HEK293 (cell line): Measurements from ENCODE around the gene CYB561D2.
A peak's percentile ranks its signal among the peaks of the same experiment; 100 is the strongest.

Source experiments
- BCL11B ChIP-seq: fragments of 450-650 bp; formaldehyde crosslinking; IDR thresholded peaks from 2 replicates; pipeline ENCODE4 v1.5.1; 2016; ENCODE audit warnings: low read depth, missing biosample characterization, missing genetic modification characterization
- EGR2 ChIP-seq: fragments of 450-650 bp; formaldehyde crosslinking; IDR thresholded peaks from 2 replicates; pipeline ENCODE4 v1.5.1; 2016; ENCODE audit warnings: low read depth, missing biosample characterization, missing genetic modification characterization
- GFI1B ChIP-seq: fragments of 450-650 bp; formaldehyde crosslinking; IDR thresholded peaks from 2 replicates; pipeline ENCODE4 v1.5.1; 2016; ENCODE audit warnings: missing biosample characterization, missing genetic modification characterization
- GLI2 ChIP-seq: fragments of 450-650 bp; formaldehyde crosslinking; IDR thresholded peaks from 2 replicates; pipeline ENCODE4; 2017; ENCODE audit warnings: missing biosample characterization, missing genetic modification characterization, low read depth, borderline replicate concordance
- GLIS2 ChIP-seq: fragments of 450-650 bp; formaldehyde crosslinking; IDR thresholded peaks from 2 replicates; pipeline ENCODE4 v1.5.1; 2016; ENCODE audit warnings: missing biosample characterization, missing genetic modification characterization
- KLF7 ChIP-seq: fragments of 450-650 bp; formaldehyde crosslinking; IDR thresholded peaks from 2 replicates; pipeline ENCODE4 v1.5.1; 2016; ENCODE audit warnings: missing biosample characterization, missing genetic modification characterization, borderline replicate concordance
- KLF9 ChIP-seq: fragments of 450-650 bp; formaldehyde crosslinking; IDR thresholded peaks from 2 replicates; pipeline ENCODE4 v1.5.1; 2016; ENCODE audit warnings: missing biosample characterization, missing genetic modification characterization, low read depth
- OSR2 ChIP-seq: fragments of 450-650 bp; formaldehyde crosslinking; IDR thresholded peaks from 2 replicates; pipeline ENCODE4 v1.5.1; 2016; ENCODE audit warnings: missing biosample characterization, missing genetic modification characterization
- PATZ1 ChIP-seq: fragments of 450-650 bp; formaldehyde crosslinking; IDR thresholded peaks from 2 replicates; pipeline ENCODE4 v1.5.1; 2016; ENCODE audit warnings: missing biosample characterization, missing genetic modification characterization
- RBAK ChIP-seq: fragments of 450-650 bp; formaldehyde crosslinking; IDR thresholded peaks from 2 replicates; pipeline ENCODE4 v1.5.1; 2016; ENCODE audit warnings: missing biosample characterization, missing genetic modification characterization
- REPIN1 ChIP-seq: fragments of 450-650 bp; formaldehyde crosslinking; IDR thresholded peaks from 2 replicates; pipeline ENCODE4 v1.5.1; 2017; ENCODE audit warnings: missing biosample characterization, missing genetic modification characterization, low read depth
- SCRT1 ChIP-seq: fragments of 450-650 bp; formaldehyde crosslinking; IDR thresholded peaks from 2 replicates; pipeline ENCODE4 v1.5.1; 2016; ENCODE audit warnings: missing biosample characterization, missing genetic modification characterization, borderline replicate concordance
- SP7 ChIP-seq: fragments of 450-650 bp; formaldehyde crosslinking; IDR thresholded peaks from 2 replicates; pipeline ENCODE4 v1.5.1; 2016; ENCODE audit warnings: missing biosample characterization, missing genetic modification characterization
- TRIM28 ChIP-seq: IDR thresholded peaks from 2 replicates; pipeline ENCODE4 v1.6.1; 2011; ENCODE audit warnings: low read length, control low read depth, borderline replicate concordance
- WT1 ChIP-seq: fragments of 450-650 bp; formaldehyde crosslinking; IDR thresholded peaks from 2 replicates; pipeline ENCODE4 v1.5.1; 2016; ENCODE audit warnings: missing biosample characterization, missing genetic modification characterization
- ZBTB8A ChIP-seq: fragments of 450-650 bp; formaldehyde crosslinking; IDR thresholded peaks from 2 replicates; pipeline ENCODE4 v1.5.1; 2016; ENCODE audit warnings: missing biosample characterization, missing genetic modification characterization
- ZFP37 ChIP-seq: fragments of 450-650 bp; formaldehyde crosslinking; IDR thresholded peaks from 2 replicates; pipeline ENCODE4 v1.5.1; 2016; ENCODE audit warnings: missing biosample characterization, missing genetic modification characterization
- ZNF10 ChIP-seq: fragments of 450-650 bp; formaldehyde crosslinking; IDR thresholded peaks from 2 replicates; pipeline ENCODE4 v1.5.1; 2017; ENCODE audit warnings: missing biosample characterization, missing genetic modification characterization
- ZNF146 ChIP-seq: fragments of 450-650 bp; formaldehyde crosslinking; IDR thresholded peaks from 2 replicates; pipeline ENCODE4 v1.5.1; 2016; ENCODE audit warnings: missing biosample characterization, missing genetic modification characterization
- ZNF169 ChIP-seq: fragments of 450-650 bp; formaldehyde crosslinking; IDR thresholded peaks from 2 replicates; pipeline ENCODE4 v1.5.1; 2016; ENCODE audit warnings: missing biosample characterization, missing genetic modification characterization
- ZNF202 ChIP-seq: fragments of 450-650 bp; formaldehyde crosslinking; IDR thresholded peaks from 2 replicates; pipeline ENCODE4 v1.5.1; 2016; ENCODE audit warnings: missing biosample characterization, missing genetic modification characterization, borderline replicate concordance
- ZNF239 ChIP-seq: fragments of 450-650 bp; formaldehyde crosslinking; IDR thresholded peaks from 2 replicates; pipeline ENCODE4 v1.5.1; 2016; ENCODE audit warnings: missing biosample characterization, missing genetic modification characterization
- ZNF423 ChIP-seq: fragments of 450-650 bp; formaldehyde crosslinking; IDR thresholded peaks from 2 replicates; pipeline ENCODE4 v1.5.1; 2016; ENCODE audit warnings: missing biosample characterization, missing genetic modification characterization
- ZNF510 ChIP-seq: fragments of 450-650 bp; formaldehyde crosslinking; IDR thresholded peaks from 2 replicates; pipeline ENCODE4 v1.5.1; 2018; ENCODE audit warnings: mild to moderate bottlenecking, missing genetic modification characterization, missing biosample characterization; ENCODE audit not compliant: insufficient replicate concordance
- ZNF561 ChIP-seq: fragments of 450-650 bp; IDR thresholded peaks from 2 replicates; pipeline ENCODE4 v1.5.1; 2018; ENCODE audit warnings: missing biosample characterization, missing genetic modification characterization, borderline replicate concordance
- ZNF639 ChIP-seq: fragments of 450-650 bp; formaldehyde crosslinking; IDR thresholded peaks from 2 replicates; pipeline ENCODE4 v1.5.1; 2016; ENCODE audit warnings: missing biosample characterization, missing genetic modification characterization
- ZNF670 ChIP-seq: fragments of 450-650 bp; formaldehyde crosslinking; IDR thresholded peaks from 2 replicates; pipeline ENCODE4 v1.5.1; 2016; ENCODE audit warnings: missing biosample characterization, missing genetic modification characterization, low read depth
- ZNF701 ChIP-seq: fragments of 450-650 bp; formaldehyde crosslinking; IDR thresholded peaks from 2 replicates; pipeline ENCODE4 v1.5.1; 2016; ENCODE audit warnings: missing biosample characterization, missing genetic modification characterization
- ZNF785 ChIP-seq: fragments of 450-650 bp; formaldehyde crosslinking; IDR thresholded peaks from 2 replicates; pipeline ENCODE4 v1.5.1; 2016; ENCODE audit warnings: missing biosample characterization, missing genetic modification characterization
- ZXDB ChIP-seq: fragments of 450-650 bp; formaldehyde crosslinking; IDR thresholded peaks from 2 replicates; pipeline ENCODE4 v1.5.1; 2016; ENCODE audit warnings: missing biosample characterization, missing genetic modification characterization
- TF ChIP-seq, protein P1 (sequence below): IDR thresholded peaks from 2 replicates; pipeline ENCODE4 v1.6.1; 2011; ENCODE audit warnings: mild to moderate bottlenecking, low read depth, low read length, borderline replicate concordance
- TF ChIP-seq, protein P2 (sequence below): fragments of 450-650 bp; formaldehyde crosslinking; IDR thresholded peaks from 2 replicates; pipeline ENCODE4 v1.5.1; 2016; ENCODE audit warnings: missing biosample characterization, missing genetic modification characterization
- TF ChIP-seq, protein P3 (sequence below): fragments of 450-650 bp; formaldehyde crosslinking; optimal IDR thresholded peaks from 2 replicates; pipeline ENCODE3; 2016; ENCODE audit warnings: missing biosample characterization, mild to moderate bottlenecking, missing genetic modification characterization
- TF ChIP-seq, protein P4 (sequence below): fragments of 450-650 bp; formaldehyde crosslinking; IDR thresholded peaks from 2 replicates; pipeline ENCODE4 v1.5.1; 2016; ENCODE audit warnings: missing biosample characterization, missing genetic modification characterization, borderline replicate concordance

The CYB561D2 gene

DNA sequence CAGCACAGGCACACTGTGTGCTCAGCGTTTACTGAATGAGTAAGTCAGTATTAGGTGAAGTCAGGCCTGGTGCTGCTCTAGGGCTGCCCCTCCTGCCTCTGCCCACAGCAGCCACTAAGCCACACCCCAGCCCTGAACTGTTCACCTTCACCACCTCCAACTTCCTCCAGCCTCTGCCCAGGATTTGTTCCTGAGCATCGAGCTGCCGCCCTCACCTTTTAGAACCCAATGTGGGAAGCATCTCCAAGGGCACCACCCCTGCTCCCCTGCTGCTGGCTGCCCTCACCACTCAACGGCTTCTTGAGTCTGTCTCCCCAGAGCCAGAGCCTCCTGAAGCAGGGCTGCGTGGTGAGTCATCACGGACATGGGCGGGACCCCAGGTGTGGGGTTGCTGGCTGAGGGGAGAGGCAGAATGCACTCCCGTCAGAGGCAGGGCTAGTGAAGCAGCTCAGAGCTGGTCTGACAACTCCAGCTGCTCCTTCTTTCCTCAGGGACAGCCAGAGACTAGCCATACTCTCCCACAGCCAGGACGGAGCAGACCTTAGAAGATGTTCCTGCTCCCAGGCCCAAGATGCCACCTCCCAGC, 33.9 kb upstream of the CYB561D2 start (continued):
- TF ChIP-seq, protein P1, sequence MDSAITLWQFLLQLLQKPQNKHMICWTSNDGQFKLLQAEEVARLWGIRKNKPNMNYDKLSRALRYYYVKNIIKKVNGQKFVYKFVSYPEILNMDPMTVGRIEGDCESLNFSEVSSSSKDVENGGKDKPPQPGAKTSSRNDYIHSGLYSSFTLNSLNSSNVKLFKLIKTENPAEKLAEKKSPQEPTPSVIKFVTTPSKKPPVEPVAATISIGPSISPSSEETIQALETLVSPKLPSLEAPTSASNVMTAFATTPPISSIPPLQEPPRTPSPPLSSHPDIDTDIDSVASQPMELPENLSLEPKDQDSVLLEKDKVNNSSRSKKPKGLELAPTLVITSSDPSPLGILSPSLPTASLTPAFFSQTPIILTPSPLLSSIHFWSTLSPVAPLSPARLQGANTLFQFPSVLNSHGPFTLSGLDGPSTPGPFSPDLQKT = no peak
- peak; percentile 62; the same call in 1 of the 2 replicates for TF ChIP-seq ZNF10 (tag by site-specific recombination)
- TF ChIP-seq ZNF785 (tag by site-specific recombination) = no peak
- TF ChIP-seq WT1 (tag by site-specific recombination) = no peak
- no peak for TF ChIP-seq ZFP37 (tag by site-specific recombination)
- peak; percentile 70 for TF ChIP-seq KLF9 (tag by site-specific recombination)
- TF ChIP-seq ZXDB (tag by site-specific recombination) = no peak; the same call in 1 of the 2 replicates
- TF ChIP-seq RBAK = no peak
- TF ChIP-seq SP7 (tag by site-specific recombination) = peak; percentile 75
- TF ChIP-seq SCRT1 (tag by site-specific recombination) = no peak
- TF ChIP-seq ZNF561 (tag by site-specific recombination) = no peak
- no peak for TF ChIP-seq TRIM28
- TF ChIP-seq, protein P2, sequence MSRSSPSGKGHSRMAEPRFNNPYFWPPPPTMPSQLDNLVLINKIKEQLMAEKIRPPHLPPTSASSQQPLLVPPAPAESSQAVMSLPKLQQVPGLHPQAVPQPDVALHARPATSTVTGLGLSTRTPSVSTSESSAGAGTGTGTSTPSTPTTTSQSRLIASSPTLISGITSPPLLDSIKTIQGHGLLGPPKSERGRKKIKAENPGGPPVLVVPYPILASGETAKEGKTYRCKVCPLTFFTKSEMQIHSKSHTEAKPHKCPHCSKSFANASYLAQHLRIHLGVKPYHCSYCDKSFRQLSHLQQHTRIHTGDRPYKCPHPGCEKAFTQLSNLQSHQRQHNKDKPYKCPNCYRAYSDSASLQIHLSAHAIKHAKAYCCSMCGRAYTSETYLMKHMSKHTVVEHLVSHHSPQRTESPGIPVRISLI = no peak
- peak; percentile 94 for TF ChIP-seq EGR2 (tag by site-specific recombination)
- TF ChIP-seq ZNF146 = no peak
- TF ChIP-seq ZNF701 (tag by site-specific recombination) = no peak
- TF ChIP-seq BCL11B (tag by site-specific recombination) = no peak
- TF ChIP-seq, protein P3, sequence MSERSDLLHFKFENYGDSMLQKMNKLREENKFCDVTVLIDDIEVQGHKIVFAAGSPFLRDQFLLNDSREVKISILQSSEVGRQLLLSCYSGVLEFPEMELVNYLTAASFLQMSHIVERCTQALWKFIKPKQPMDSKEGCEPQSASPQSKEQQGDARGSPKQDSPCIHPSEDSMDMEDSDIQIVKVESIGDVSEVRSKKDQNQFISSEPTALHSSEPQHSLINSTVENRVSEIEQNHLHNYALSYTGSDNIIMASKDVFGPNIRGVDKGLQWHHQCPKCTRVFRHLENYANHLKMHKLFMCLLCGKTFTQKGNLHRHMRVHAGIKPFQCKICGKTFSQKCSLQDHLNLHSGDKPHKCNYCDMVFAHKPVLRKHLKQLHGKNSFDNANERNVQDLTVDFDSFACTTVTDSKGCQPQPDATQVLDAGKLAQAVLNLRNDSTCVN (tag by site-specific recombination) = no peak
- TF ChIP-seq PATZ1 (tag by site-specific recombination) = peak; percentile 85
- no peak for TF ChIP-seq ZNF639 (tag by site-specific recombination)
- no peak for TF ChIP-seq ZNF239 (tag by site-specific recombination)
- TF ChIP-seq GLI2 (tag by site-specific recombination) = no peak
- TF ChIP-seq, protein P4, sequence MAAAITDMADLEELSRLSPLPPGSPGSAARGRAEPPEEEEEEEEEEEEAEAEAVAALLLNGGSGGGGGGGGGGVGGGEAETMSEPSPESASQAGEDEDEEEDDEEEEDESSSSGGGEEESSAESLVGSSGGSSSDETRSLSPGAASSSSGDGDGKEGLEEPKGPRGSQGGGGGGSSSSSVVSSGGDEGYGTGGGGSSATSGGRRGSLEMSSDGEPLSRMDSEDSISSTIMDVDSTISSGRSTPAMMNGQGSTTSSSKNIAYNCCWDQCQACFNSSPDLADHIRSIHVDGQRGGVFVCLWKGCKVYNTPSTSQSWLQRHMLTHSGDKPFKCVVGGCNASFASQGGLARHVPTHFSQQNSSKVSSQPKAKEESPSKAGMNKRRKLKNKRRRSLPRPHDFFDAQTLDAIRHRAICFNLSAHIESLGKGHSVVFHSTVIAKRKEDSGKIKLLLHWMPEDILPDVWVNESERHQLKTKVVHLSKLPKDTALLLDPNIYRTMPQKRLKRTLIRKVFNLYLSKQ (tag by site-specific recombination) = no peak
- TF ChIP-seq ZNF423 (tag by site-specific recombination) = no peak
- no peak for TF ChIP-seq ZNF670
- no peak for TF ChIP-seq ZNF202 (tag by site-specific recombination)
- TF ChIP-seq OSR2 = no peak
- TF ChIP-seq ZBTB8A (tag by site-specific recombination) = no peak
- TF ChIP-seq GLIS2 = peak; percentile 61; the same call in 1 of the 2 replicates
- no peak for TF ChIP-seq REPIN1 (tag by site-specific recombination)
- no peak for TF ChIP-seq ZNF510
- TF ChIP-seq ZNF169 (tag by site-specific recombination) = no peak
- no peak for TF ChIP-seq KLF7 (tag by site-specific recombination)
- TF ChIP-seq GFI1B = no peak
